Erythroblast (primary cell): ENCODE results near the gene SLC5A2.
A peak's percentile ranks its signal among the peaks of the same experiment; 100 is the strongest.
"Not testable (repeated sequence)": the region's sequence is repeated elsewhere in the genome, so short reads cannot be mapped to it uniquely, and the experiment has no call there.

Experiments
- DNase-seq, 2 experiments: peaks; one replicate each; lab custom pipeline; 2025; lab: John Stamatoyannopoulos, UW
- GATA1 ChIP-seq: IDR thresholded peaks from 2 replicates; pipeline ENCODE4 v1.6.1; 2011; ENCODE audit warnings: low read depth, mild to moderate bottlenecking, control low read depth, low read length, moderate library complexity
- POLR2A ChIP-seq: IDR thresholded peaks from 2 replicates; pipeline ENCODE4 v1.6.1; 2011; ENCODE audit warnings: mild to moderate bottlenecking, low read length

Gene SLC5A2

DNA sequence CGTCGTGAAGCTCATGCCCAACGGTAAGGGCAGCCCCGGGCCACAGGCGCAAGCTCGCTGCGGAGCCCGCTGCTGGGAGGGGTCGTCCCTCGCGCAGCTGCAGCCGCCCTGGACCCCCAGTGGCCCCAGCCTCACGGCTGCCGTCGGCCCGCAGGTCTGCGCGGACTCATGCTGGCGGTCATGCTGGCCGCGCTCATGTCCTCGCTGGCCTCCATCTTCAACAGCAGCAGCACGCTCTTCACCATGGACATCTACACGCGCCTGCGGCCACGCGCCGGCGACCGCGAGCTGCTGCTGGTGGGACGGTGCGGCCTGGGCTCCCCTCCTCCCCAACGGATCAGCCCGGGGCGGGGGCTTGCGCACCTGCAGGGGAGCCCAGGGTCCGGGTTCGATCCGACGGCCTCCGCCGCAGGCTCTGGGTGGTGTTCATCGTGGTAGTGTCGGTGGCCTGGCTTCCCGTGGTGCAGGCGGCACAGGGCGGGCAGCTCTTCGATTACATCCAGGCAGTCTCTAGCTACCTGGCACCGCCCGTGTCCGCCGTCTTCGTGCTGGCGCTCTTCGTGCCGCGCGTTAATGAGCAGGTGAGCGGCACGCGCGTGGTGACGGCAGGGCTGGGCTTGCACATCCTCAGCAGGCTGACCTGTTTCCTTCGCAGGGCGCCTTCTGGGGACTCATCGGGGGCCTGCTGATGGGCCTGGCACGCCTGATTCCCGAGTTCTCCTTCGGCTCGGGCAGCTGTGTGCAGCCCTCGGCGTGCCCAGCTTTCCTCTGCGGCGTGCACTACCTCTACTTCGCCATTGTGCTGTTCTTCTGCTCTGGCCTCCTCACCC lies 5.8 kb downstream of the SLC5A2 start:
- DNase-seq: peak in 1 of 2 experiments; percentile 45

DNA sequence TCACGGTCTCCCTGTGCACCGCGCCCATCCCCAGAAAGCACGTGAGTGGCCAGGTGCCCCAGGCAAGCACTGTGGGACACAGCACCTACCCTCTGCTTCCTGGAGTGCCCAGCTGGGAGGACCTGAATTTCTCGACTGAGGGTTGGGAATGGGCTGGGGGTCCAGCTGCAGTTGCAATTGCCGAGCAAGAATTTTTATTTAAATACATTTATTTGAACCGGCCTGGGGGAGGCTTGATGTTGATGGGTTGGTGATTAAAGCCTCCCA lies 6.3 kb downstream of the SLC5A2 start:
- no peak for DNase-seq
- TF ChIP-seq POLR2A (no peak), GATA1 (no peak)

More for the DNA sequence above, 5.8 kb downstream of the SLC5A2 start:
- TF ChIP-seq POLR2A (no peak), GATA1 (no peak)

DNA sequence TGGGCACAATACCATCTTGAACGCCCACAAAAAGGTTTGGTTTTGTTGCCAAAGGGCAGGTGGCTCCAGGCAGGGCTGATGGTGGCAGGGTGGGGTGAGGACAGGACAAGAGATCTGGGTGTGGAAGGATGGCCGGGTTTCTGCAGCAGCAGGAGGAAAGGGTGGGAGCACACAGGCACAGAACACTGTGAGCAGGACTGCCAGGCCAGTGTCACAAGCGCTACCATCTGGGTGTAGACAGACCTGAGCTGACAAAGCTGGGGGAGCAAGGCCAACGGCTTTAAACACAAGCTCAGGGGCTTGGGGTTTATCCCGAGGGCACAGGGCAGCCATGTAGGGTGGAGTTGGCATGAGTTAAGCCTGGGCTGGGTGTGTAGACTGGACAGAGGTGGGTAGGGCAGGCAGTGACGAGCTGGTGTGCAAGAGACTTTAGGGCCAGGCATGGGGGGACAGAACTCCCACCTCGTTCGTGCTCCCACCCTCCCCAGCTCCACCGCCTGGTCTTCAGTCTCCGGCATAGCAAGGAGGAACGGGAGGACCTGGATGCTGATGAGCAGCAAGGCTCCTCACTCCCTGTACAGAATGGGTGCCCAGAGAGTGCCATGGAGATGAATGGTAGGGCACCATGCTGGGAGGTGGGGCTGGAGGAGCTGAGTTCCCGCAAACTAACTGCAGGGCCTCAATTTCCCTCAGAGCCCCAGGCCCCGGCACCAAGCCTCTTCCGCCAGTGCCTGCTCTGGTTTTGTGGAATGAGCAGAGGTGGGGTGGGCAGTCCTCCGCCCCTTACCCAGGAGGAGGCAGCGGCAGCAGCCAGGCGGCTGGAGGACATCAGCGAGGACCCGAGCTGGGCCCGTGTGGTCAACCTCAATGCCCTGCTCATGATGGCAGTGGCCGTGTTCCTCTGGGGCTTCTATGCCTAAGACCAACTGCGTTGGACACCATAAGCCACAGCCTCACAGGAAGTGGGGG lies 7.0 kb downstream of the SLC5A2 start:
- TF ChIP-seq POLR2A (no peak), GATA1 (no peak)
- no peak for DNase-seq

GRCh38 chr16:31491778-31492418 lies 9.0 kb downstream of the SLC5A2 start:
- TF ChIP-seq GATA1 (no peak), POLR2A (no peak)
- no peak for DNase-seq

DNA sequence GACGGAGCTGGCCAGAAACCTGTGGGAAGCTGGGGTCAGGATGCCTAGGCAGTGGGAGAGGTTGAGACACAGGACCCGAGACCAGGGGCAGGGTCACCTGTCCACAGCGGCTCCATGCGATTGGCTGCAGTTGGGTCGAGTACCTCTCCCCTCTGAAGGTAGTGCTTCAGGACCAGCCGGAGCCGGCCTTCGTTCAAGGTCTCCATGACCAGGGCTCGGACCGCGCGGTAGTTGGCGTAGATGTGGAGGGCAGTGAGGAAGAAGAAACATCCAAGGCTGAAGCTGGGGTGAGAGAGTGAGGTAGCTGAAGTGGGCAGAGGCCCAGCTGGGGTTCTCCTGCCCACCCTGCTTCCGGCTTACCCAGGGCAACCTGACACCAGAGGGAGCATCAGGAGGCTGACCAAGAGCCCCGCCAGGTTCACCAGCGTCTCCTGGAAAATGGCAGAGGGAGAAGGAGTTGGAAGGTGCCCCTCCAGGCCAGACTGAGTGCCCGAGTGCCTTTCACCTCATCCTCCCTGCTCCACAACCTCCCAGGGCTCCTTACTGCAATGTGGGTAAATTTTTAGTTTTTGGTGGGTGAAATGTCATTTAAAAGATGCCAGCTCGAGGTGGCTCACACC lies 10.7 kb downstream of the SLC5A2 start:
- DNase-seq: no peak
- TF ChIP-seq POLR2A (no peak), GATA1 (no peak)

GRCh38 chr16:31496670-31497069 lies 13.7 kb downstream of the SLC5A2 start:
- TF ChIP-seq POLR2A: no peak
- TF ChIP-seq GATA1: no peak
- DNase-seq: no peak

DNA sequence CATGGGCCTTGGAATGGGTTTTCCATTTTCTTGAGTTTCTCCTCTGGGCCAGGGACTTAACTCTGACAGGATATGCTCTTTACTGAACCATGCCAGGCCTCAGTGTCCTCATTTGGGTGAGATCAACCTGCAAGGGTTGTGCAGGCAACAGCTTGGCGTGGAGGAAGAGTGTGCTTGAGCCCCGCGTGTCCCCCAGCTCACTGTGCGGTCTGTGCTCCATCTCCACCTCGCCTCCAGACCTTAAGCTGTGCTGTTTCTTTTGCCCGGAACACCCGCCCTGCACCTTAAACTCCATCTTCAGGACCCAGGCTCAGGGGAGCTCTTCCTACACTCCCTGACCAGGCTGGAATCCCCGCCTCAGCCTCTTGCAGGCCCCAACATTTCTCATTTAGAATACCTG lies 15.6 kb downstream of the SLC5A2 start:
- no peak for DNase-seq
- TF ChIP-seq GATA1 (no peak), POLR2A (no peak)

DNA sequence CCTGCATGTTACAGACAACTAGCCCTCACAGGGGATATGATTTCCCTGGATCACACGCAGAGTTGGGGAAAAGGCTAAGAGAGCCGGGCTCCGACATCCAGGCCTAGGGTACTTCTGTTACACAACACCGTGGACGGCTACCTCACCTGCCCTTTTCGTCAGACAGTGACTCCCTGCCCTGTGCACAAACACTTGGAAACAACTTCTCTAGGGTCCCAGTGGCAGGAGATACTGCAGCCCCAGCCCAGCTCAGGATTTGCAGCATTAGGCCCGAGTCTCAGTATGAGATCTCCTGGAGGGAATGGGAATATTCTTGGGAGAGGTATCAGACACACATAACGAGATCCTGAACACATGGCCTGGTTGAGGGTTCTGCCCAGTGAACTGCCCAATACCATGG lies 17.0 kb downstream of the SLC5A2 start:
- TF ChIP-seq GATA1: no peak
- no peak for TF ChIP-seq POLR2A
- DNase-seq: no peak

GRCh38 chr16:31501226-31501965 lies 18.5 kb downstream of the SLC5A2 start:
- no peak for DNase-seq
- TF ChIP-seq GATA1 (no peak), POLR2A (no peak)

DNA sequence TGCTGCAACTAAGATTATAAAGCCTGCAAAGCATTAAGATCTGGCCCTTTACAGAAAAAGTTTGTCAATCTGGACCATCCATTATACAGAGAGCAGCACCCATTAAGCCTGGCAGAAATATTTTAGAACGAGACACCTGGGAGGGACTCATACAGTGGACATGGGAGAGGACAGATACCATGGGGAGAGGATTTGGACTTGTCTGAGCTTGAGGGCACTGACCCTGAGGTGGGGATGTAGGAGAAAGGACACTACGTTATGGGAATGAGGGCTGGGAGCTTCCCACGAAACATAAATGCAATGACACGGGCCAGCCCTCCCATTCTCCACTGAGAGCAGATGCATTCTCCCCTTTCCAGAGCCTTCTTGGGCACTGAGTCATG lies 19.0 kb downstream of the SLC5A2 start:
- no peak for DNase-seq
- no peak for TF ChIP-seq GATA1
- TF ChIP-seq POLR2A: no peak

DNA sequence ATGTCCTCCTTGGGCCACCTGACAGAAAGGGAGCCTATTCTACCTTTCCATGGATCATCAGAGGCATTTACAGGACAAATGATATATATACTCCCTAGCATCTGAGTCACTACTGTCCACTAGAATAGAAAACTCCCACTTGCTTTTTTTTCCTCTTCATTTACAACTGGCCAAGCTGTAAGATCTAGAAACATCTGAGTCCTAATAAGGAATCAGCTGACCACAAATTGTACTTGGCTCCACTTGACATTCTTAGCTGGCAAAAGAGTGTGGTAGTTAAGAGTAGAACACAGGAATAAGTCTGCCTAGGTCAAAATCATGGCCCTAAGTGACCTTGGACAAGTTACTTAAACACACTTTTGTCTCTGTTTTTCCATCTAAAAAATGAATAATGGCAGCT lies 20.1 kb downstream of the SLC5A2 start:
- DNase-seq: no peak
- TF ChIP-seq GATA1 (no peak), POLR2A (no peak)

- not testable (repeated sequence) for DNase-seq
These were observed 20.6 kb downstream of the SLC5A2 start for GRCh38 chr16:31503555-31503954.

DNA sequence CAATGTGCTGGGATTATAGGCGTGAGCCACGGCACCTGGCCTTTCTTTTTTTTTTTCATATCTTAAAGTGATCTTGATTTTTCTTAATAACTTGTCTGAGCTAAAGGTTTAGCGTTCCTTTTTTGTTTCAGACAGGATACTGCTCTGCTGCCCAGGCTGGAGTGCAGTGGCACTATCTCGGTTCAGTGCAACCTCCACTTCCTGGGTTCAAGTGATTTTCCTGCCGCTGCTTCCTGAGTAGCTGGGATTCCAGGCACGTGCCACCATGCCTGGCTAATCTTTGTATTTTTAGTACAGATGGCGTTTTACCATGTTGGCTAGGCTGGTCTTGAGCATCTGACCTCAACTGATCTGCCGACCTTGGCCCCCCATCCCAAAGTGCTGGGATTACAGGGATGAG lies 21.2 kb downstream of the SLC5A2 start:
- DNase-seq: no peak
- TF ChIP-seq POLR2A (no peak), GATA1 (no peak)
